Body of pancreas (tissue), 4 donors: ENCODE results near the gene MSX1. TPM values are rescaled to one million over a fixed set of nuclear protein-coding genes. Genes with fewer than 3 reads are reported as not detected.
"Not testable (repeated sequence)": the region's sequence is repeated elsewhere in the genome, so short reads cannot be mapped to it uniquely, and the experiment has no call there.

Experiments used
- ATAC-seq: fragments of 150-250 bp; one replicate; pipeline ENCODE4 v1.9.1; 2016
- DNase-seq, 4 donors: peaks; one replicate each; pipeline ENCODE4 v3.0.0-alpha.2; 2019
- H3K27ac ChIP-seq, 4 donors: fragments of 200-600 bp; sonication (generic); 1 replicate in 3 of 4; 2 replicates in 1 of 4; pipeline versions ENCODE4 v1.5.1 to v1.6.1; 2016 to 2019; ENCODE audit warnings: mild to moderate bottlenecking in 1 of 4, mixed read lengths in 1 of 4, moderate library complexity in 1 of 4
- H3K27me3 ChIP-seq, 2 donors: fragments of 200-600 bp; sonication (generic); one replicate each; pipeline ENCODE4 v1.6.0; 2016; ENCODE audit warnings: mild to moderate bottlenecking in 1 of 2
- H3K36me3 ChIP-seq, 2 donors: fragments of 200-600 bp; sonication (generic); replicated peaks in 1 of 2; 2 replicates each; pipeline ENCODE4 v1.5.1; 2016; ENCODE audit warnings: low read depth in 2 of 2; ENCODE audit not compliant: insufficient read depth in 1 of 2
- H3K4me1 ChIP-seq: fragments of 200-600 bp; sonication (generic); one replicate; pipeline ENCODE4 v1.6.0; 2016
- H3K4me3 ChIP-seq, 2 donors: fragments of 200-600 bp; sonication (generic); 1 replicate in 1 of 2; 2 replicates in 1 of 2; pipeline ENCODE4 v1.5.1; 2016 to 2019
- H3K9me3 ChIP-seq, 3 donors: fragments of 200-600 bp; sonication (generic); 1 replicate in 2 of 3; 2 replicates in 1 of 3; pipeline ENCODE4 v1.5.1; 2016
- CTCF ChIP-seq, 7 experiments: fragments of 450-650 bp in 4 of 7; fragments of 200-600 bp in 3 of 7; sonication (generic) in 3 of 7; IDR thresholded peaks; one replicate each; pipeline ENCODE4 v1.5.1; 2016 to 2019; ENCODE audit warnings: antibody characterized with exemption in 7 of 7
- POLR2A ChIP-seq, 3 donors: fragments of 450-650 bp; IDR thresholded peaks; one replicate each; pipeline ENCODE4 v1.6.1; 2016; ENCODE audit warnings: antibody characterized with exemption in 3 of 3, mild to moderate bottlenecking in 2 of 3
- WGBS, 2 donors: methylation state at CpG; one replicate each; pipeline ENCODE4 v1.1.5; 2017; 5-methylcytosine and 5-hydroxymethylcytosine counted together
- intact Hi-C: fragments of 100-400 bp; cut with DNase I; formaldehyde crosslinking; loops from one replicate; pipeline ENCODE4 v1.15.1; 2023
- total RNA-seq, 2 donors: library from RNA; depleted of rRNA; stranded (reverse); fragments of >200 nt; gene quantifications; one replicate each; pipeline ENCODE4 v1.1.0, GENCODE V29; 2016

The MSX1 gene
- total RNA-seq, 2 donors from 2014 or later = 3.9 to 7.6 TPM

- intact Hi-C loops = no loop called here
- Histone ChIP-seq H3K9me3 (peaks cover 0 to 10% (median 0%) of the 10 kb centered on the region in 3 donors), H3K4me3 (no peak overlapping the region), H3K27me3 (no peaks in the 10 kb centered on the region), H3K36me3 (no peaks in the 10 kb centered on the region), H3K27ac (no peak overlapping the region), H3K4me1 (no peaks in the 10 kb centered on the region)
- DNase-seq (no peak), ATAC-seq (no peak)
- WGBS, 2 donors = 53 to 61% methylated on average over 5 of the region's 5 CpGs
- TF ChIP-seq CTCF (IDR thresholded peaks at IDR 0.05) (no peak), POLR2A (IDR thresholded peaks at IDR 0.05) (no peak)
These were observed 40.3 kb upstream of the MSX1 start for GRCh38 chr4:4819213-4819606.

- ATAC-seq = no peak
- intact Hi-C loops = no loop called here
- H3K9me3 ChIP-seq = peaks cover 0 to 10% (median 0%) of the 10 kb centered on the region in 3 donors
- no peak overlapping the region for H3K27ac ChIP-seq
- TF ChIP-seq POLR2A (IDR thresholded peaks at IDR 0.05) (no peak), CTCF (IDR thresholded peaks at IDR 0.05) (no peak)
- WGBS, 2 donors = 58 to 73% methylated on average over 5 to 14 of the region's 14 CpGs
- H3K27me3 ChIP-seq = no peaks in the 10 kb centered on the region
- no peaks in the 10 kb centered on the region for H3K4me1 ChIP-seq
- H3K4me3 ChIP-seq = no peak overlapping the region
- no peak for DNase-seq
- H3K36me3 ChIP-seq = no peaks in the 10 kb centered on the region
These were observed 39.2 kb upstream of the MSX1 start for GRCh38 chr4:4820261-4820660.

- WGBS, 2 donors = 57 to 60% methylated on average over 3 of the region's 3 CpGs
- ATAC-seq (no peak), DNase-seq (no peak)
- no peak for TF ChIP-seq POLR2A (IDR thresholded peaks at IDR 0.05)
- TF ChIP-seq CTCF (IDR thresholded peaks at IDR 0.05) = no peak
- H3K27ac ChIP-seq = no peak overlapping the region
- no peak overlapping the region for H3K4me3 ChIP-seq
- no peaks in the 10 kb centered on the region for H3K27me3 ChIP-seq
- no peaks in the 10 kb centered on the region for H3K36me3 ChIP-seq
- H3K9me3 ChIP-seq = peaks cover 0 to 10% (median 0%) of the 10 kb centered on the region in 3 donors
- no peaks in the 10 kb centered on the region for H3K4me1 ChIP-seq
- intact Hi-C loops = no loop called here
These were observed 38.7 kb upstream of the MSX1 start for GRCh38 chr4:4820739-4821138.

- intact Hi-C loops = no loop called here
- ATAC-seq (no peak), DNase-seq (no peak)
- no peaks in the 10 kb centered on the region for H3K36me3 ChIP-seq
- H3K4me1 ChIP-seq = no peaks in the 10 kb centered on the region
- H3K9me3 ChIP-seq = peaks cover 0 to 10% (median 0%) of the 10 kb centered on the region in 3 donors
- no peak for TF ChIP-seq CTCF (IDR thresholded peaks at IDR 0.05)
- TF ChIP-seq POLR2A (IDR thresholded peaks at IDR 0.05) = no peak
- H3K27me3 ChIP-seq = no peaks in the 10 kb centered on the region
- H3K4me3 ChIP-seq = no peak overlapping the region
- H3K27ac ChIP-seq = no peak overlapping the region
These were observed 37.9 kb upstream of the MSX1 start for GRCh38 chr4:4821577-4821976.

GRCh38 chr4:4822286-4822685, 37.2 kb upstream of the MSX1 start:
- ATAC-seq, H3K4me1 ChIP-seq, H3K4me3 ChIP-seq, intact Hi-C loops, H3K27me3 ChIP-seq, DNase-seq, H3K36me3 ChIP-seq, H3K9me3 ChIP-seq, H3K27ac ChIP-seq: not testable (repeated sequence)
- WGBS, 2 donors = 85 to 88% methylated on average over 6 of the region's 6 CpGs
